HG03342 (cell line): ENCODE data around the gene ITGA2.

Experiments used
- ATAC-seq: cut with Tn5 transposase; IDR thresholded peaks from one replicate; pipeline ENCODE4 v1.9.1; 2021; ENCODE audit warnings: mild to moderate bottlenecking, moderate library complexity; ENCODE audit not compliant: unreplicated experiment

The ITGA2 gene

DNA sequence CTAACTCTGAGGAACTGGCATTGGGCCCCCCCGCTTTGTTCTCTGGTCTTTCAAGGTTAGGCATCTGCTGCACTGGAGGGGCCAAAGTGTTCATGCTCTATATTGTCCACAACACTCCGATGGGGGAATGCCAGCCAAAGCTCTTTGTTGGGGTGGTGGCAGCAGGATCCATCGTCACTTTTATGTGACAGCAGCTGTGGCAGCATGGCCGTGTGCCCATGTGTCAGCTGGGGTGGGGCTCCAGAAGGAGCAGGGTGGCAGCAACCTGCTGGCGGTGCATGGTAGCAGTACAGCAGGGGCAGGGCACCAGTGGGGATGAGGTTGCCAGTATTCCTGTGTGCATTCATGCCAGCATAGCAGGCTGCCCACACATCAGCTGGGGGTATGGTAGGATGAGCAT is 28.2 kb downstream of the ITGA2 start:
- no peak for ATAC-seq

DNA sequence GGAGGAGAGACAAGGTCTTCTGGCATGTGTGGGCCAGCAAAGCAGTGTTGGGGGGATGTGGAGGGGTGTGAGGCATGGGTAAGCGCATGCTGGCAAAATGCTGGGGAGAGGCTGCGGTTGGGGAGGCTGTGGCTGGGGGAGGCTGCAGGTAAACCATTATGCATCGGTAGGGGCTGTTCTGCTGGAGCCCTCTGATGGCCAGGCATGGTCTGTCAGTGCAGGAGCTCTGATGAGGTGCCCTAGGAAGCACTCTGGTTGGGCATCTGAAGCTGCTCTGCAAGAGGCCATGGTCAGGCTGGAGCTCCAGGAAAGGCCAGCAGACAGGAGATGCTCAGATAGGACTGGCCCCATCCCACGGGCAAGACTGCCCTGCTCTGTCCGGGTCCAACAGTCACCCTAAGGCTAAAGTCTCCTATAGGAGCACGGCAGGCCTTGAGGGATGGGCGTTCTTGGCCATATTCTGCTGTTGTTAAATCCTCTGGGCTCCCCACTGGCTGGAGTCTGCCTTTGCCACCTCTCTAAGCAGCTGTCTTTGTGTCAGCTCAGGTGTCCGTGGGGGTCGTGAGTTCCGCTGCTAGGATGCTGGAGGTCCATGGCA is 28.7 kb downstream of the ITGA2 start:
- no peak for ATAC-seq

DNA sequence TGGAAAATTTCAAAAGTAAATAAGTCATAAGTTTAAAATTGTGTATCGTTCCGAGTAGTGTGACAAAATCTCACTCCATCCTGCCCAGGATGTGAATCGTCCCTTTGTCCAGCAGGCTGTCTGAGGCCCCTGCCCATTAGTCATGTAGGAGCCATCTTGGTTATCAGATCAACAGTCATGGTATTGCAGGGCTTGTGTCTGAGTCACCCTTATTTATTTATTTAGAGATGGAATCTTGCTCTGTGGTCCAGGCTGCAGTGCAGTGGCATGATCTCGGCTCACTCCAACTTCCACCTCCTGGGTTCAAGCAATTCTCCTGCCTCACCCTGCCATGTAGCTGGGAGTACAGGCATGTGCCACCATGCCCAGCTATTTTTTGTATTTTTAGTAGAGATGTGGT is 30.2 kb downstream of the ITGA2 start:
- ATAC-seq, result no peak

DNA sequence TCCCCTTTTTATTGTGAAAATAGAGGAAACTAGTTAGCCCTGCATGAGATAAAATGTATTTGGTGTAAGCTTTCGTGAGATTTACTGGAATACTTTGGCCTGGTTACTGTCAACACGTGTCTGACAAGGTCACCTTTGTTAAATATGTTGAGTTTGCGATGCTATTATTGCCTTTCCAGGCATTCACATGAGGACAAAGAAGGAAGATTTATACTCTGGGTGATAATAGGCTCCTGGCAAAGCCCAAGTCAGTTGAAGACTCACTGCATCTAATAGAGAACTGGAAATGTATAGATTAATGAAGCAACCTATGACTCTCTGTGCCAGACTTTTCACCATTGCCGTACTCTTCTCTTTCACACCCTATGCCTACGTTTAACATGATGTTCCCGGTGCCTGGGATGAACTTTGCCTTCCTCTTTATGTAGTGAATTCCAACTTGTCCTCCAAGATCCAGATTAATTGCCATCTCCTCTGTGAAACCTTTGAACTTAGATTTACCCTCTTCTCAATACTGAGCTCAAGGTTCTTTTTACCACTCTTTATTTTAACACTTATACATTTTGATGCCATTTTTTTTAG is 33.9 kb downstream of the ITGA2 start:
- no peak for ATAC-seq

DNA sequence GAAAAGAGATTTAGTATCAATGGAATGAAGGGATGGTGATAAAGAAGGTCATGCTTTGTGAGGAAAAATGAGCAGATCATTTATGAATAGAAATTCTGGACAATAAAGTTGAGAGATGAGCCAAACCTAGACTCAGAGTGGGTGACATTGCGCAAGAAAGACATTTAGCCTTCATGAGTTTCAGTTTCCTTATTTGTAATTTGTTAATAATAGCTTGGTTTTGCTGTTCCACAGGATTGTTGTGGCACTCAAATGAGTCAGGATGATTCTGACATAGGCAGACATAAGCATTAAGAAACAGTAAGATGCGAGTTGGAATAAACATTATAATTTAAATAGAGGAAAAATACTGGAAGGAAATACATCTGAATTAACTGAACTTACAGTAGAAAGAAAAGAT is 34.8 kb downstream of the ITGA2 start:
- ATAC-seq, result peak; percentile 86

DNA sequence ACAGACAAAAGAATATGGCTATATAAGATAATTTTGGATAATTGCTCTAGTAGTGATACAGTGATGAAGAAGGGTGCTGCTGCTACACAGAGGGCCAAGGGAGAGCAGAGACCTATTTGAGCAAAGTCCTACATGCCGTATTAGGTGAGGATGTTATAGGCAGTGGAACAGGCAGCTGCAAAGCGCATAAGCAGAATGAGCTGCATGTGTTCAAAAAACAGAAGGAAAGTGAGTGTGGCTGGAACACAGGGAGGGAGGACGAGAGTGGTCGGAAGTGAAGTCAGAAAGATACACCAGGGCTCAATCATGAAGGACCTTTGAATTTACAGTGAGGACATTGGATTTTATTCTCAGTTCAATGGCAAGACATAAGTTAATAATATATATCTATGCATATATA is 35.4 kb downstream of the ITGA2 start:
- ATAC-seq, result no peak

DNA sequence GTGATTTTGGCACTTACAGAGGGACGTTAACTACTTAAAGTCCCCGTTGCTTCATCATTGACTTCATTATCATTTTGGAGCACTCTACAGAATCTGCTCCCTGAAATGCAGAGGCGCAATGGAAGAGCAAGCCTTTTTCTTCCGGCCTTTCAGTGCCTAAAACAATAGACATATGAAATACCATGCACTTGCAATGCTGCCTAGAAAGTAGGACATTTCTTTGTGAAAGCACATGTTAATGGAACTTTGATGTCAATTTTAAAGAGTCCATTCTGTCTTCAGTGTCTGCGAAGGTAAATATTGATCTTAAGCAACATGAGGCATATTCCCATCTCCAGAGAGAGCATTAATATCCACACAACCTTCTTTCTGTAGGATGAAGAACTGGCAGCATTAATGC is 36.3 kb downstream of the ITGA2 start:
- ATAC-seq, result no peak

DNA sequence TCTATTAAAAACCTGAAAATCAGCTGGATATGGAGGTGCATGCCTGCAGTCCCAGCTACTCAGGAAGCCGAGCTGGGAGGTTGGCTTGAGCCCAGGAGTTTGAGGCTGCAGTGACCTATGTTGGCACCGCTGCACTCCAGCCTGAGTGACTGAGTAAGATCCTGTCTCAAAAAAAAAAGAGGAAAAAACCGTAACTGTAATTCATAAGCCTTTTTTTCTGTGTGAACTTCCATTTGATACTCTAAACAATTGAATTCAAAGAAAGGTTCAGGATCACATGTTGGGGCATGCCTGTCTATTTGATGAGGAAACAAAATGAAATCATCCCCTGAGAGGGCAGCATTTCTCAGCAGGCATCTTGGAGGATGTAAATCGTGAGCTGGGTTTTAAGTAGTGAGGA is 38.8 kb downstream of the ITGA2 start:
- ATAC-seq, result no peak

DNA sequence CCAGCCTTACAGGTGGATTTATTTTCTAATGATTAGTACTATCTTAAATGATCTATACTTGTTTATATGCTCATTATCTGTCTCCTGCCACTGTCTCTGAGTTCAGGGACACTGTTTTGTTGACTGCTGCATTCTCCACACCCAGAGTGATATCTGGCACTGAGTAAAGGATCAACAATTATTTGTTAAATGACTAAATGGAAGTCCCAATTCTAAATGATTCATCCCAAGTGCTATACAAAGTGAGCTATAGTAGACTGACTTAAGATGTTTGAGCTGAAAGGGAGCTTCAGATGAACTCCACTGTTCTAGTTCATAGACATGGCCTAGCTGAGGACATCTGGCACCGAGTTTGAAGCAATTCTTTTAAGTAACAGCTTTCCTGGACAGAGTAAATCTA is 40.5 kb downstream of the ITGA2 start:
- no peak for ATAC-seq

DNA sequence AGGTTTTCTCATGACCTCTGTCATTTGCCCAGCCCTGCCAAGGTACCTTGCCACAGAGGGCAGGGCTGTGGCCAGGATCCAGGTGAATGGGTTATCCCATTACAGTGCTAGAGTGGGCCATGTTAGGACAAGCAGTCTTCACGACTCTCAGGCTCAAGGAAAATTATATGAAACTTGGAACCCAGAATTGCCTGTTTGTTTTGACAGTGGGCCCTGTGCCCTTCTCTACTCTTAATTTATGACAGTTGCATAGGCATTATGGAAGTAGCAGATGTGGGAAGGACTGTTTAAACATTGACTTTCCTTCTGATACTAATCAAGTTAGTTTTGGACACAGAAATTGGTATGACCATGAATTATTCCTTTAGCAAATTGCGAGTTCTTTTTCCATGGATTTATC is 41.7 kb downstream of the ITGA2 start:
- ATAC-seq, result no peak

DNA sequence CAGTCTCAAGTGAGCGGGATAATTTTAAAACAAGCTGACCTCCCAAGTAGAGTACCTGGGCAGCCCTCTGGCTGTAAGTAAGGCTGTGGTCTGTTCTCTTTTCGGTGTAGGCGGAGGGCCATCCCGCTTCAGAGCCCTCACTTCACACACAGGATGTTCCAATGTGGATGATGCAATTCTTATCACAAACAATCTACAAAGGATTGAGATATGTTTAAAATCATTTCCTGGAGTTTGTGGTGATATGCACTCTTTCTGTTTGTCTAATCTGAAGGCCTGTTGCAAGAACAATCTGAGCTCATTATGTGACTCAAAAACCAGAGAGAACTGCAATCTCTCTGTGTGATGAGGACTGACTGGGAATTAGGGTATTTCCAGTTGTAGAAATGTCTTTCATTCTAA is 42.5 kb downstream of the ITGA2 start:
- no peak for ATAC-seq

DNA sequence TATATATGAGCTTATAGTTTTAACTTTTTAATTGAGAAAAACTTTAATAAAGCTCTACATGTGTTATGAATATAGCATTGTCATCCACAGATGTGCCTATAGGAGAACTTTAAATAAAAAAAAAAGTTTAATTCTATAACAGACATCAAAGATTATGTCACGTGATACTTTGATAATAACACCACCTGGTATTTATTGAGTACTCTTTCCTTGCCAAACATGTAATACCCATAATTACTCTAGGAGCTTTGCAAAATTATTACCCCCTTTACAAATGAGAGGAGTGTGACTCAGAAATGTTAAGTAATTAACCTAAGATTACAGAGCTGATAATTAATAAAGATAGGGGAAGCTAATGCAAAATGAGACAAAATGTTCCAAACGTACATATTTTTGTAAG is 43.0 kb downstream of the ITGA2 start:
- no peak for ATAC-seq

DNA sequence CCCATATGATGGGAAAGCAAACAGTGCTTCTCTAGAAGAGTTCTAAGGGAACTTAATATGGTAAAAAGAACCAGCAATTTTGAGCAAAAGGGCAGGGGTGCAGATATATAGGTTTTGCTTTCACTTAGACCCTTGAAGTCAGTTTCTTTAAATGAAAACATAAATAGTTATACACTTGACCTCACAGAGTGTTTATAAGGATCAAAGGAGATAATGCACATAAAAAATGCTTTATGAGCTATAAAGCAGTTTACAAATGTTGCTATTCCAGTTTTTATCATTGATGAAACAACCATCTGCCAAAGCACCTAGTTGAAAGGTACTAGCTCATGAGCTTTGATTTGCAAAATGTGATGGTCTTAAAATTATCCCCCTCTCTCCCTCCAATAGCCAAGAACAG is 45.7 kb downstream of the ITGA2 start:
- ATAC-seq, result no peak

DNA sequence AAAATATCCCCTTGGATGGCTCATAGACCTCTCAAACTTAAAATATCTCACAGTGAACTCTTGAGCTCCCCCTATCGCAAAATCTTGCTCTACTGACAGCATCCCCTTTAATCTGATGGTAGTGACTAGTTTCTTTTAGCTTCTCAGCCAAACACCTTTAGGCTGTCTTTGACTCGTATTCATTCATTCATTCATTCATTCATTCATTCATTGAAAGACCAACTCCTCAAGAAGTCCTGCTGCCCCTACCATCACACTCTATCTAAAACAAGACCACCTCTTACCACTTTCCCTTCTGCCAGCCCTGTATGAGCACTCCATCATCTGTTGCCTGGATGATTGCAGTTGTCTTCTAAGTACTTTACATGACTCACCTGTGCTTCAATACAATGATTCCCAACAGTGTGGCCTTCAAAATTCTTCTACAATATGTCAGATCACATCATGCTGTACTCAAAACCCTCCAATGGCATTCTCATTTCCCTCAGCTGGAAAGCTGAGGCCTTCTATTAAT is 46.8 kb downstream of the ITGA2 start:
- no peak for ATAC-seq

DNA sequence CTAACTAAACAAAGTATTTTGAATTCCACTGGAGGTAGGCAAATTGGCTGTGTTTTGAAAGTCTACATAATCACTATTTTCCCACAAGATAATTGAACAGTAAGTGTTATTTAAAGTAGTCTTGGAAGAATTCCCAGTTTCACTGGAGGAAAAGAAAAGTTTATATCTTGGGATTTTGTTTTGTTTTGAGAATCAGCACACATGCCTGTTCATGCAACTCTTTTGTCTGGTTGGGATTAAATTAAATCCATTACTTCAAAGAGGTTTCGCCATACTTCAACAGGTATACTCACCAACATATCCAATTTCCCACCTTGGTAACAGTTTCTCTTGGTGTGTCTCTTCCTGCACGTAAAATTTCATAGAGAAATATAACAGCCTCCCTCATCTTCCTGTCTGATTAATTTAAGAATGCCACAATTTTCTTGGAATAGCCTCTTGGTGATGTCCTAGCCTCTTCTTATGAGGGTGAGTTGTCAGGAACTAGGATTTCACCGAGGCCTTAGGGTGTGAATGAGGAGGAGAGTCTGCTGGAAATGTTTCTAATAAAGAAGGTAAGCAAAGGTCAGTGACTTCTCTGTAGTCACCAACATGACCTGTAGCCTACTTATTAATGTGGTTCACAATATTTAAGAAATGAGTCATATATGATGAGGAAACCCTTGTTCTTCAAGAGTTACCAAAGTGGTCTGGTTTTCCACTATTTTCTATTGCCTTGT is 48.1 kb downstream of the ITGA2 start:
- no peak for ATAC-seq

DNA sequence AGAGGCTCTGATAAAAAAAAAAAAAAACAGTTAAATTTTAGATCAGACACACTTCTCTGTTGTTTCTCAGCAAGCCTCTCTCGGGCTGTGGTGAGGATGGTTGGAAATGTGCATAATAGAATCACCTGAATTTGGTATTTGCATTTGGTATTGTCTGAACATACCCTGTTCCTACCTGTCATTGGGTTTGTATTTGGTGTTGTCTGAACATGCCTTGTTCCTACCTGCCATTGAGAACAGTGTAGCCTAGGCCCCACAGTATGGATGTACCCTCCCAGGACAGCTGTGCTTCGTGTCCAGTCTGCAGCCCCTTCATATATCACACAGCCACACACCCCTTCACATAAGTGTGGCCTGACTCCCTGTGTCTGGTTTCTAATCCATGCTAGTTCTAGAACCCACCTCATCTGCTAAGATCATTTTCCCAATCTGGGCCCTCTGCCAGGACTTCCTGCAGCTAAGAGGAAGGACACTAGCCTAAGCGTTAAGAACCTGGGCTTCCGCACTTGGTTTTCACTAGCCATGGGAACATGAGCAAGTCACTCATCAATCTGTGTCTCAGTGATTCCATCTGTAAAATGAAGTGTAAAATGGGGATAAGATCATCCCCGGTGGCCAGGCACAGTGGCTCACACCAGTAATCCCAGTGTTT is 49.2 kb downstream of the ITGA2 start:
- ATAC-seq, result no peak

DNA sequence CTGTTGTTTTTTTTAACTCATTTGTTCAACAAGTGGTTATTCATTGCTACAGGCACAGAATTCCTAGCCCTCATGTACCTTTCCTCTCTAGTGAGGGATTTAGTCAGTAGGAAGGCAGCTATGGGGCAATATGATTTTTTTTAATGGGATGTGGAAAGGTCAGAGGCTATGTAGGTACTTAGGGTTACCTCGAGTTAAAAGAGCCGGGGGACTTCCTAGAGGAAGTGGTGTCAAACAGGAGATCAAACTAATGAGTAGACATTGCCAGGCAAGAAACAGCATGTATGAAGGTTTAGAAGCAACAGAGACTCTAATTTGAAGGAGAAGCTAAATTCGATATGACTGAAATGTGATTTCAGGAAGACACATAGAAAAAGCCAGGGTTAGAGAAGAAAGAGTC is 50.7 kb downstream of the ITGA2 start:
- no peak for ATAC-seq

DNA sequence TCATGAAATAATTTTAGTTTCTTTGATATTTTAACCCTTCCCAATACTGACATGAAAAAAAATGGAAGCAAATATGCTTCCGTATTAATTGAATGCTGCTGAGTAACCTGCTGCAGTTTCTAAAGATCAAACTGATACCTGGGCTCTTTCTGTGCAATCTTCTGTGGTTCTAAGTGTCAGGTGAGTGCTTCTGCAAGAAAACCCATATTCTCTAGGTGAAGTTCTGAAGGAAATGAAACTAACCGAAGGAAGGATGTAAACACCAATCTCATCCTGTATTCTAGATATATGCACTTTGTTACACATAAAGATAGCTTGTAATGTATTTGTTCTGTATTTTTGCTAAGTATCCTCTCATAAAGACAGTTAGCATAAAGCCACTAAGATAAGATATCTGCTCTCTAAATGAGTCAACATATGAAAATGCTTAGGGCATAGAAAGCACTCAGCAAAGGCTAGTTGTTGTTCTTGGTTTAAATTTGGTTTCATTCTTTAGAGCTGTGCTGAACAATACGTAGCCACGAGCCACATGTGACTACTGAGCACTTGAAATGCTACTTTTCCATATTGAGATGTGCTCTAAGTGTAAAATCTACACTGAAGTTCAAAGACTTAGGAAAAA is 52.0 kb downstream of the ITGA2 start:
- peak; percentile 95 for ATAC-seq

DNA sequence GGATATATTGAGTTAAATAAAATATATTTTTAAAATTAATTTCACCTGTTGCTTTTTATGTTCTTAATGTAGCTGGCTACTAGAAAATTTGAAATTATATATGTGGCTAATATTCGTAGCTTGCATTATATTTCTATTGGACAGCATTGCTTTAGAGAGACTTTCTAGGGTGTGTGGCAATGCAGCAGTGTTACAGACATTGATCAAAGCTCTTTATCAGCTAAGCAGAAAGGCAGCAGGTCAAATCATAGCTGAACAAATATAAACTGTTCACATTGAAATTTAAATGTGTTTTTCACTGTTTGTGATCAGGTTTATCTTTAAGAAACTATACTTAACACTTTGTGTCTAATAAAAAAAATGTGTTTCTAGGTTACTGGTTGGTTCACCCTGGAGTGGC is 52.6 kb downstream of the ITGA2 start:
- no peak for ATAC-seq

DNA sequence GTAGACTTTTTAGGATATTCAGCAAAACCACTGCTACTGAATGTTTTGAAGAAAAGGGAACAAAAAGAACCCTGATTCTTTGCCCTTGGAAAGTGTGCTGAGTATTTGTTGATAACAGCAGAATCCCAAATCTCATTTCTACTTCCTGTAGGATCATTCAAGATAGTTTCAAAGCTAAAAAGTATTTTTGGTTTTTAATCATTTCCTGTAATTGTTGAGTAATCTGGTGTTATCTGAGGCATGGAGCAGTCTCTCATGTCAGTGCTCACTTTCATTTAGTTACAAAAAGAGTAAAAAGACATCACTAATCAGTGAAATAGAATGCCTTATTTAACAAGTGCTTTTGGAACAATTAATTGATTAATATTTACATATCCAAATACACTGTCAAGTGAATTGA is 56.1 kb downstream of the ITGA2 start:
- no peak for ATAC-seq

DNA sequence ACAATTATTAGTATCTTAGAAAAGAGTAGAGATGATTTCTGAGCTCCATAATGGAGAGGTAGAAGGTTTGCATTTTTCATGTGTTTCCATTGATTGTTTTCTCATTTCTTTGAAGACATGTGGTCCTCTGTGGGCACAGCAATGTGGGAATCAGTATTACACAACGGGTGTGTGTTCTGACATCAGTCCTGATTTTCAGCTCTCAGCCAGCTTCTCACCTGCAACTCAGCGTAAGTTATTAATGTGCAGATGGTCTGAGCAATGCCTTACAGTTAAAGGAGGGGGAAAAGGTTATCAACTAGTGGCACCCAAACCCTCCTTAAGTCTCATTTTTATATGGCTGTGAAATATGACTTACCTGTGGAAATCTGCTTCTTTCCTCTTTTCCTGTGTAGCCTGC is 59.1 kb downstream of the ITGA2 start:
- ATAC-seq, result no peak

DNA sequence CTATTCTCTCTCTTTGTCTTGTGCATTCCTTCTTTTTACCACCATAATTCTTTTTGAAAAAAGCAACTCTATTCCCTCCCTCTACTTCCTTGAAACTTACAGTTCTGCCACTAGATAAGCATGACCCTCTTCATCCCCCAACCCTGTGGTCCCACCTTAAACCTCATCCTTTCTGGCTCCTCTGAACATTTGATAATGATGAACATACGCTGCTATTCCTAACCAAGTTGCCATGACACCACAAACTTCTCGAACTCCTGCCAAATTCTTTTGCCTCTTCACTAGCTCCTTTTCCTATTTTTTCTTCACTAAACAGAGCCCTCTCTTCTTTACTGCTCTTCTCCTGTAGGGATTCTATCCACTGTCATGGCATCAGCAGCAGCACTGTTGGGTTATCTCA is 63.3 kb downstream of the ITGA2 start:
- no peak for ATAC-seq
